NCI-H1105 treated with DMSO at 0.1 percent for 48 hours (cell line): ENCODE data around the gene ANKRD27.
"Not testable (repeated sequence)": the region's sequence is repeated elsewhere in the genome, so short reads cannot be mapped to it uniquely, and the experiment has no call there.

Source experiments
- DNase-seq: peaks from one replicate; lab custom pipeline; 2025; lab: John Stamatoyannopoulos, UW

Gene ANKRD27

GRCh38 chr19:32599736-32600157 is 75.2 kb downstream of the ANKRD27 start:
- DNase-seq, result peak; percentile 75

GRCh38 chr19:32599258-32599657 is 75.7 kb downstream of the ANKRD27 start:
- DNase-seq, result no peak

- DNase-seq, result no peak
Observed at GRCh38 chr19:32598022-32598421, 77.0 kb downstream of the ANKRD27 start.

- DNase-seq, result no peak
Observed at GRCh38 chr19:32595491-32595890, 79.5 kb downstream of the ANKRD27 start.

GRCh38 chr19:32594021-32594420 is 81.0 kb downstream of the ANKRD27 start:
- DNase-seq, result no peak

GRCh38 chr19:32587747-32588504 is 87.1 kb downstream of the ANKRD27 start:
- DNase-seq, result not testable (repeated sequence)

GRCh38 chr19:32581705-32582179 is 93.2 kb downstream of the ANKRD27 start:
- DNase-seq, result no peak

- DNase-seq, result peak; percentile 94
Observed at GRCh38 chr19:32580901-32581704, 93.9 kb downstream of the ANKRD27 start, which contains the start of gene PDCD5. Gene PDCD5, plus strand, starts transcription at chr19:32581190. Its CDS starts 72 bp downstream, at chr19:32581262.

GRCh38 chr19:32580353-32580900 is 94.6 kb downstream of the ANKRD27 start:
- no peak for DNase-seq

GRCh38 chr19:32576790-32577189 is 98.2 kb downstream of the ANKRD27 start:
- no peak for DNase-seq

GRCh38 chr19:32573492-32573794 is 101.5 kb downstream of the ANKRD27 start:
- DNase-seq, result no peak

GRCh38 chr19:32572700-32573491 is 102.1 kb downstream of the ANKRD27 start:
- DNase-seq, result not testable (repeated sequence)

GRCh38 chr19:32571471-32572075 is 103.4 kb downstream of the ANKRD27 start:
- not testable (repeated sequence) for DNase-seq

- DNase-seq, result peak; percentile 46
Observed at GRCh38 chr19:32570081-32570785, 104.7 kb downstream of the ANKRD27 start.

GRCh38 chr19:32567486-32567885 is 107.5 kb downstream of the ANKRD27 start:
- DNase-seq, result no peak

- DNase-seq, result no peak
Observed at GRCh38 chr19:32566246-32566830, 108.6 kb downstream of the ANKRD27 start.

- no peak for DNase-seq
Observed at GRCh38 chr19:32563761-32564160, 111.2 kb downstream of the ANKRD27 start.

- DNase-seq, result no peak
Observed at GRCh38 chr19:32558607-32559228, 116.3 kb downstream of the ANKRD27 start.

GRCh38 chr19:32555786-32556185 is 119.2 kb downstream of the ANKRD27 start:
- DNase-seq, result no peak

- no peak for DNase-seq
Observed at GRCh38 chr19:32550666-32551065, 124.3 kb downstream of the ANKRD27 start.
